Measurements from ENCODE around the gene PCYT2. TPM values are rescaled to one million over a fixed set of nuclear protein-coding genes. Genes with fewer than 3 reads are reported as not detected.

Gene PCYT2
- total and polyA plus RNA-seq, 9 of the 15 experiments (the other 6 are each of a cell fraction or from before 2014, with no cell fraction given), result 0.92 to 134 (median 82.5) TPM

DNA sequence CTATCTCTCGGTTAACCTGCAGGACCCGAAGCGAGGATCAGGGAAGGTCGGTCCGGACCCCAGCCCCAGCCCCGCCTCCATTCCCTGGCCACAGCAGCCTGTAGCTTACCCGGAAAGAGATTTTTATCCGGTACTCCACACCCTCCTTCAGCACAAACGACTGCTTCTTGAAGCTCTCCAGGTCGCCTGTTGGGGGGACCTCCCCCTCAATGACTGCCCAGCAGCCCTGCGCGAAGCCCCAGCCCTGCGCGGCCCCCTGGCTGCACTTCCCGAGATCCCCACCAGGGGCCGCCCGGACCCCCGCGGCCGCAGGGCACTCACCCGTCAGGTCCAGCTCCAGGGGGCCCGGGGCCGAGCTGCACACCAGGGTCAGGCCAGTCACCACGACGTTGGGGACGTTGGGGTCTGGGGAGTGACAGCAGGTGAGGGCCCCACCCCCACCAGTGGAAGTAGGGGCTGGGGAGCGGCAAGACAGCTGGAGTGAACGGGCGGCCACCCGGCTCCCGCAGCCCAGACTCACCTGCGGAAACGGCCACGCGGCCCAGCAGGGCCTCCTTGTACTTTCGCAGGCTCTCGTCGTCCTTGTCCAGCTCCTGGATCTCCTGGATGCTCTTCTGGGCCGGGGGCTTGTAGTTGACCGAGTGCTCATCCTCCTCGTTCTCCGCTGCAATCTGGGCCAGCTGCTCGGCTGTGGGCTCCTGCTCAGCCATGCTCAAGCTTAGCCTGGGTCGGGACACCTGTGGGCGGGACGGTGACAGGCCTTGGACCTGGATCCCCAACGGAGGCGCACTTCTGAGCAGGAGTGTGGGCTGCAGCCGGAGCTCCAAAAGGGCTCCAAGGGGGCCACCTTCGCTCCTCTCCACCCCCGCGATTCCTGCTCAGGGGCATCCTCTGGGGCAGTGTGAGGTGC is 41.7 kb downstream of the PCYT2 start (continued):
- TF ChIP-seq DEAF1 (CRISPR knock-in tag; IDR thresholded peaks at IDR 0.05) (0 out of 2 replicates have a peak, but pooled peaks have one; percentile 27), ZNF143 (CRISPR knock-in tag; IDR thresholded peaks at IDR 0.05) (no peak), HDAC2 (IDR thresholded peaks at IDR 0.05) (peak; percentile 7; the same call in 1 of the 2 replicates), CTBP1 (IDR thresholded peaks at IDR 0.05; ENCODE audit: borderline replicate concordance) (0 out of 2 replicates have a peak, but pooled peaks have one; percentile 30), L3MBTL2 (IDR thresholded peaks at IDR 0.05) (peak; percentile 41; the same call in 1 of the 2 replicates), TEAD4 (IDR thresholded peaks at IDR 0.05; ENCODE audit: low read length) (0 out of 2 replicates have a peak, but pooled peaks have one; percentile 1), TEAD4 (CRISPR knock-in tag; IDR thresholded peaks at IDR 0.05; ENCODE audit: borderline replicate concordance) (no peak), TOE1 (IDR thresholded peaks at IDR 0.05; ENCODE audit: borderline replicate concordance) (0 out of 2 replicates have a peak, but pooled peaks have one; percentile 58), TOE1 (CRISPR knock-in tag; IDR thresholded peaks at IDR 0.05; ENCODE audit: borderline replicate concordance, low read depth) (no peak), HNRNPK (IDR thresholded peaks at IDR 0.05; ENCODE audit: low read depth, low read length, poor library complexity, severe bottlenecking) (no peak), HOXB6 (CRISPR knock-in tag; IDR thresholded peaks at IDR 0.05; ENCODE audit: borderline replicate concordance) (no peak), KDM2B (CRISPR knock-in tag; IDR thresholded peaks at IDR 0.05) (peak; percentile 87; the same call in 1 of the 2 replicates), GTF2F1 (IDR thresholded peaks at IDR 0.05; ENCODE audit: low read depth, low read length) (no peak), SRSF9 (IDR thresholded peaks at IDR 0.05; ENCODE audit: borderline replicate concordance, low read depth, low read length) (no peak)
- TF ChIP-seq, protein P1, sequence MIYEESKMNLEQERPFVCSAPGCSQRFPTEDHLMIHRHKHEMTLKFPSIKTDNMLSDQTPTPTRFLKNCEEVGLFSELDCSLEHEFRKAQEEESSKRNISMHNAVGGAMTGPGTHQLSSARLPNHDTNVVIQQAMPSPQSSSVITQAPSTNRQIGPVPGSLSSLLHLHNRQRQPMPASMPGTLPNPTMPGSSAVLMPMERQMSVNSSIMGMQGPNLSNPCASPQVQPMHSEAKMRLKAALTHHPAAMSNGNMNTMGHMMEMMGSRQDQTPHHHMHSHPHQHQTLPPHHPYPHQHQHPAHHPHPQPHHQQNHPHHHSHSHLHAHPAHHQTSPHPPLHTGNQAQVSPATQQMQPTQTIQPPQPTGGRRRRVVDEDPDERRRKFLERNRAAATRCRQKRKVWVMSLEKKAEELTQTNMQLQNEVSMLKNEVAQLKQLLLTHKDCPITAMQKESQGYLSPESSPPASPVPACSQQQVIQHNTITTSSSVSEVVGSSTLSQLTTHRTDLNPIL (CRISPR knock-in tag; IDR thresholded peaks at IDR 0.05), result no peak
